Pancreas (tissue), 10 donors: Measurements from ENCODE around the gene PARVG. TPM values are rescaled to one million over a fixed set of nuclear protein-coding genes. Genes with fewer than 3 reads are reported as not detected.

Source experiments
- ATAC-seq, 4 donors: fragments of 200-7000 bp; cut with Tn5 transposase; one replicate each; pipeline versions ENCODE4 v1.8.0 to v1.9.1; 2020; ENCODE audit warnings: mild to moderate bottlenecking in 4 of 4, moderate library complexity in 4 of 4
- DNase-seq, 6 donors: peaks; one replicate each; pipeline ENCODE4 v3.0.0-alpha.2; 2020
- FAIRE-seq: peaks from 2 replicates; lab custom pipeline; 2012; peaks lifted over from hg19 to GRCh38; lab: Jason Lieb, UNC
- H3K27ac ChIP-seq, 4 donors: fragments of 200-600 bp; sonication (generic); 1 replicate in 3 of 4; 2 replicates in 1 of 4; pipeline versions ENCODE4 v1.5.0 to v1.8.0; 2020
- H3K27me3 ChIP-seq, 4 donors: fragments of 200-600 bp; one replicate each; pipeline ENCODE4 v1.8.0; 2021
- H3K36me3 ChIP-seq, 3 donors: fragments of 200-600 bp; sonication (generic) in 1 of 3; one replicate each; pipeline versions ENCODE4 v1.5.0 to v1.8.0; 2020 to 2021
- H3K4me1 ChIP-seq, 3 donors: fragments of 200-600 bp; one replicate each; pipeline ENCODE4 v1.8.0; 2021
- H3K4me3 ChIP-seq, 4 donors: fragments of 200-600 bp; sonication (generic) in 2 of 4; one replicate each; pipeline versions ENCODE4 v1.5.0 to v1.8.0; 2020 to 2021
- H3K9me3 ChIP-seq, 4 donors: fragments of 200-600 bp; one replicate each; pipeline ENCODE4 v1.8.0; 2021
- CTCF ChIP-seq, 4 donors: fragments of 200-600 bp; sonication (generic) in 3 of 4; IDR thresholded peaks; one replicate each; pipeline versions ENCODE4 v1.5.0 to v1.8.0; 2021; ENCODE audit warnings: antibody characterized with exemption in 4 of 4
- WGBS, 2 donors: extraction: QIAGEN DNeasy Blood & Tissue Kit; methylation state at CpG; one replicate each; pipeline ENCODE4 v1.1.7; 2013; 5-methylcytosine and 5-hydroxymethylcytosine counted together
- intact Hi-C, 3 donors: fragments of 100-400 bp; cut with DNase I; formaldehyde crosslinking; loops; one replicate each; pipeline versions ENCODE4 v1.11.1 to v1.14.2; 2022
- polyA plus RNA-seq, 2 donors: library from polyadenylated mRNA; stranded (reverse); fragments of 200-250 nt; gene quantifications; one replicate each; pipeline ENCODE4 v1.2.3, GENCODE V29; 2013
- total RNA-seq, 6 donors: library from RNA; stranded (reverse); fragmentation: NEBNext Ultra II Directional in 4 of 6; extraction: Animal tissue kit (Norgen Biotek cat#: 25700) in 4 of 6; gene quantifications; one replicate each; pipeline versions ENCODE4 v1.2.1 to v1.2.4, GENCODE V29; 2021 to 2023
- donor health status: healthy with polysubstance abuse.
- donor health status: DM: no; HTN: no; CAD: no; lungs with moderate emphysema.
- donor health status: DM: no; HTN: no; CAD: no.
- donor health status: control.
- donor health status: control.
- donor health status: Bipolar disorder and iron deficiency.
- donor health status: DM: yes; HTN: yes; CAD: no.
- donor health status: DM: no; HTN: no; CAD: no.
- donor health status: DM: no; HTN: no; CAD: no.
- donor health status: DM: yes; HTN: yes; CAD: no.

Gene PARVG
- total and polyA plus RNA-seq, 8 donors: 1.1 to 17.0 (median 3.2) TPM

GRCh38 chr22:44159221-44159620, 21.5 kb upstream of the PARVG start:
- Histone ChIP-seq H3K9me3 (no peaks in the 10 kb centered on the region), H3K27ac (no peak overlapping the region), H3K4me1 (no peaks in the 10 kb centered on the region), H3K27me3 (no peaks in the 10 kb centered on the region), H3K4me3 (no peak overlapping the region), H3K36me3 (no peaks in the 10 kb centered on the region)
- TF ChIP-seq CTCF (IDR thresholded peaks at IDR 0.05): no peak
- DNase-seq: peak in 1 of 6 donors; percentile 16
- no peak for FAIRE-seq
- ATAC-seq: no peak
- 88 to 96% methylated on average over 7 of the region's 7 CpGs for WGBS, 2 donors
- intact Hi-C loops: no loop called here

DNA sequence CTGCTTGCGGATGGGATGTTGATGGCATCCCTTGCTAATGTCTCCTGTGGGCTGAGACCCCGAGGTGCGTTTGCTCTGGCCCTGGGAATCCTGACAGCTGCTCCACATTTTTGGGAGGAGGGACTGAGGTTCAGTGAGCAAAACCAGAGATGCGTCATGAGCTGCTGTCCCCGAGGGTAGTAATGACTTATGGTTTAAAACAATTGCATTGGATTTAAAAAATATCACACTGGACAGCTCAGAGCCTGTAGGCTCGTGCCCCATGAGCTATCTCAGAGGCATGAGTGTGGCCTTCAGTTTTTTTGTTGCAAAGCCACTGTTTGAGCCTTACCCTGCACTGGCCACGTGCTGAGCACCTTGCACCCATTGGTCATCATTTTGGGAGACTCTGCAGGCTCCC, 20.9 kb upstream of the PARVG start:
- no peak overlapping the region for H3K4me3 ChIP-seq
- no peaks in the 10 kb centered on the region for H3K27me3 ChIP-seq
- peak in 1 of 6 donors; percentile 12 for DNase-seq
- intact Hi-C loops: no loop called here
- no peaks in the 10 kb centered on the region for H3K36me3 ChIP-seq
- TF ChIP-seq CTCF (IDR thresholded peaks at IDR 0.05): no peak
- no peaks in the 10 kb centered on the region for H3K4me1 ChIP-seq
- no peak overlapping the region for H3K27ac ChIP-seq
- no peaks in the 10 kb centered on the region for H3K9me3 ChIP-seq
- ATAC-seq: no peak
- FAIRE-seq: no peak
- 60 to 64% methylated on average over 7 of the region's 7 CpGs for WGBS, 2 donors

GRCh38 chr22:44160421-44160820, 20.3 kb upstream of the PARVG start:
- FAIRE-seq (no peak), ATAC-seq (no peak), DNase-seq (peak in 1 of 6 donors; percentile 24)
- intact Hi-C loops: no loop called here
- Histone ChIP-seq H3K4me3 (no peak overlapping the region), H3K36me3 (no peaks in the 10 kb centered on the region), H3K27ac (no peak overlapping the region), H3K4me1 (no peaks in the 10 kb centered on the region), H3K27me3 (no peaks in the 10 kb centered on the region), H3K9me3 (no peaks in the 10 kb centered on the region)
- 68 to 74% methylated on average over 5 of the region's 5 CpGs for WGBS, 2 donors
- TF ChIP-seq CTCF (IDR thresholded peaks at IDR 0.05): no peak

DNA sequence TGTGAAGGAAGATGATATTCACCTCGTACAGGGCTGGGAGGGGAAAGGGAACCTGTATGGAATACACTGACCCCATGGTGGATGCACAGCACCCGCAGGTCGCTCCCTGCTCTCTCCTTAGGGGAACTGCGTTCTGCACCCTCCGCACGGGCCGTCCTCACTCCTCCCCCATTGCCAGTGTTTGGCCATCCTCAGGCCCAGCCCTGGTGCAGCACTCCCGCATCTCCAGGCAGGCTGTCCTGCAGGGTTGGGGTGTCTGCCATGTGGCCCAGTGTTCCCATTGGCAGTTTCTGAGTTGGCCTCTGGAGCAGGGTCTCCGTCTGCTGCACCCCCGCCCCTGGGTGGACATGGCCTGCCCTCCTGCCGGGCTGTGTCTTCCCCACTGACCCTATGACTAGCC, 19.1 kb upstream of the PARVG start:
- no peak for TF ChIP-seq CTCF (IDR thresholded peaks at IDR 0.05)
- Histone ChIP-seq H3K9me3 (no peaks in the 10 kb centered on the region), H3K27ac (no peak overlapping the region), H3K27me3 (no peaks in the 10 kb centered on the region), H3K36me3 (no peaks in the 10 kb centered on the region), H3K4me1 (no peaks in the 10 kb centered on the region), H3K4me3 (no peak overlapping the region)
- WGBS, 2 donors: 89 to 91% methylated on average over 11 of the region's 11 CpGs
- ATAC-seq: no peak
- intact Hi-C loops: no loop called here
- FAIRE-seq: no peak
- peak in 1 of 6 donors; percentile 55 for DNase-seq

DNA sequence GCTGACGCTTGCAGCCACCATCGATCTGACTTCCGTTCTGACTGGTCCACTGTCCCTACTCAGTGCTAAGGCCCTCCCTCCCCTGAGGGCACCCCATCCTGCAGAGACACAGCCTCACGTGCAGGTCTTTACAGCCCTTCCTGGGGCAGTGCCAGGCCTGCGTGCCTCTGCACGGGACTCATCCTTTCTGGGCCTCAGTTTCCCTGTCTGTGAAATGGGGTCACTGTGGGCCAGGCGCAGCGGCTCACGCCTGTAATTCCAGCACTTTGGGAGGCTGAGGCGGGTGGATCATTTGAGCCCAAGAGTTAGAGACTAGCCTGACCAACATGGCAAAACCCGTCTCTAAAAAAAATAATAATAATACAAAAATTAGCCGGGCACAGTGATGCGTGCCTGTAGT, 17.8 kb upstream of the PARVG start:
- intact Hi-C loops: no loop called here
- H3K27ac ChIP-seq: no peak overlapping the region
- H3K4me1 ChIP-seq: no peaks in the 10 kb centered on the region
- H3K27me3 ChIP-seq: no peaks in the 10 kb centered on the region
- 88% methylated on average over 13 of the region's 13 CpGs for WGBS, 2 donors
- FAIRE-seq (no peak), ATAC-seq (no peak), DNase-seq (peak in 1 of 6 donors; percentile 20)
- H3K36me3 ChIP-seq: no peaks in the 10 kb centered on the region
- no peak for TF ChIP-seq CTCF (IDR thresholded peaks at IDR 0.05)
- H3K4me3 ChIP-seq: no peak overlapping the region
- no peaks in the 10 kb centered on the region for H3K9me3 ChIP-seq
